GOT3 (cell line): ENCODE data around the gene ZNF593OS.

Experiments
- DNase-seq: peaks from one replicate; lab custom pipeline; 2025; ENCODE audit warnings: mixed read lengths; lab: John Stamatoyannopoulos, UW

The ZNF593OS gene

DNA sequence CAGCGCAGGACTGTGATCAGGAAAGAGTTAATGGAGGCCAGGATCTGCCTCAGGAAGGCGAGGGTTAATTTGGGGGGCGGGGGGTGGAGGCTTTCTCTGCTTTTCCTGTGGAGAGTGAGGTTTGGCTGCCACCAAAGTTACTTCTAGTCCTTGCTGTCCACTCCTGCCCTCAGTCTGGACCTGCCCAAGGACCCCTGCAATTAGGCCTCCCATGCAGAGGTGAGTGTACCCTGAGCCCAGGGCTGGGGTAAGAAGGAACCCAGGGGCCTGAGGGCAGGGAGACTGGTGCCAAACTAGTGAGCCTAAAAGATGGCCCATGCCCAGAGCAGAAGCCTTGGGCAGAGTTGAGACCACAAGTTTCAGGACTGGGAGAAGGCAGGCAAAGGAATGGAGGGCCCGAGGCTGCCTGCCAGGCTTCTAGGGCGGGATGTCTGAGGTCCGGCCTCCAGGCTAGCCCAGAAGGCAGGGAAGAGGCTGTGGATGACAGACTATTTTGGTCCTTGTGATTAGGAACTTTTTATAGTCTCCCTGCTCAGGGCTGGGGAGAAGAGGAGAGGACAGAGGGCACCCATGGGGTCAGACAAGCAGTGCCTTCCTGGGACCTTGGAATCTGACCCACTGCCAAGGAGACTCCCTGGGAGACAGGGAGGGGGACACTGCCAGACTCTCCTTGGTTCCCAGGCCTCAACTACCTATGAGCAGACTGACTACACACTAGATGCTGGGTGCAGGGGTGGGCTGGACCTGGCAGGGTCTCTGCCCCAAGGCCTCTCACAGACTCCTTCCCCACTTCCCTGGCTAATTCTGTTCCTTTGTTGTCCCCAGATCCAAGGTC is 12.5 kb downstream of the ZNF593OS start, which contains the start of gene FAM110D:
Gene FAM110D (plus strand): TSS at position 172 of the 835 bp plus-strand sequence. CDS start 2,213 bp downstream, outside the sequence.
- no peak for DNase-seq

DNA sequence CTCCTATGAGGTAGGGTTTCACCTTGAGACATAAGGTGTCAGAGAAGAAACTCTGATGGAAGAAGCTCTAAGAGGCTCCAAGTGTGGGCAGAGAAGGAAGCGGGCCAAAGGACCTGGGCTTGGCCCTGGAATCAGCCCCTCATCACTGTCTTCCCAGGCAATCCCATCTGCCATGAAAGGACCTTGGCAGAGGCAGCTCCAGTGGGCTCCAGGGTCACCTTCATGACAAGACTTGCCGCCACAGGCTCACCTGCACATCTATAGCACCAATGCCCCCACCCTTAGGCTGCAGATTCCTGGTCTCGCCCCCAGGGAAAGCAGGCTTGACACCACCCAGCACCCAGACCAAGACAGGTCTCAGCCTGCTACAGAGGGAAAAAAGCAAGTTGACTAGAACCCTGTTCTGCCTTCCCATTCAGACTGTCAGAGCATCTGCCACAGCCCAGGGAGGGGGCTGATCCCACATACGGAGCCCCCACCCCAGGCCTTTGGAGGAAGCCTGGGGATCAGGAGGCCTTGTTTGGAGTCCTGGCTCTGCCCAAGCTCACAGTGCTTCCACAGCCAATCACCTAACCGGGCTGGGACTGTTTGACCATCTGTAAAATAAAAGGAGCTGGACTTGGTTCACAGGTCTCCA is 13.2 kb downstream of the ZNF593OS start:
- DNase-seq, result no peak

DNA sequence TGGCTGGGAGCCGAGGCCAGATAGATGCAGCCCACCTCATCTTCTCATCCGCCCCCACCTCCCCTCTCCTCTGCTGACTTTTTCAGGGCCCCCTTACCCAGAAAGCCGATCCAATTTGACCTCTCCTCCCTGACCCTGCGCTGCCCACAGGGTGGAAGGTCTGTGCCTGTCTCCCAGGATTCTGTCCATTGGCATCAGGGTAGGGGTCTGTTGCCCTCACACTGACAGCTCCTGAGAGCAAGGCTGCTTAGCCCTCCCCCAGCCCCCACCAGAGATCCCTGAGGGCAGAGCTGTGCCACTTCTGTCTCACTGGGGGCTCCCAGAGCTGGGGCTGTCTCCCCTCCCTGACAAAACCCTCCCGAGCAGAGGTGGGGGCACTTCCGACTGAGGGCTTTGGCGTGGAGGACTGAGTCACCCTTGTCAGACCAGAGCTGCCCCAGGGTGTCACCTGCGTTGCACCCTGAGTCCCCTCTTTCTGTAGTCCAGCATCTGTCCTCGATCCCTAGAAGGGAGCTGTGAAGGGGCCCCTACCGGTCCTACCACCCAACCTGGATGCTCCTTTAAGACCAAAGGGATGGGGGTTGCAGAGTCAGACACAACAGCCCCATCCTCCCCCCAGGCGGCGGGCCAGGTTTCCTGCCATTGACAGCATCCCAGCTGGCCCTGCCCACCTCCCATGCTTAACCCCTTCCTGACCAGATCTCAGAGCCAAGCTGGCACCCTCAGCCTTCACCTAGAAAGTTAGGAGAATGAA is 15.2 kb downstream of the ZNF593OS start:
- no peak for DNase-seq

DNA sequence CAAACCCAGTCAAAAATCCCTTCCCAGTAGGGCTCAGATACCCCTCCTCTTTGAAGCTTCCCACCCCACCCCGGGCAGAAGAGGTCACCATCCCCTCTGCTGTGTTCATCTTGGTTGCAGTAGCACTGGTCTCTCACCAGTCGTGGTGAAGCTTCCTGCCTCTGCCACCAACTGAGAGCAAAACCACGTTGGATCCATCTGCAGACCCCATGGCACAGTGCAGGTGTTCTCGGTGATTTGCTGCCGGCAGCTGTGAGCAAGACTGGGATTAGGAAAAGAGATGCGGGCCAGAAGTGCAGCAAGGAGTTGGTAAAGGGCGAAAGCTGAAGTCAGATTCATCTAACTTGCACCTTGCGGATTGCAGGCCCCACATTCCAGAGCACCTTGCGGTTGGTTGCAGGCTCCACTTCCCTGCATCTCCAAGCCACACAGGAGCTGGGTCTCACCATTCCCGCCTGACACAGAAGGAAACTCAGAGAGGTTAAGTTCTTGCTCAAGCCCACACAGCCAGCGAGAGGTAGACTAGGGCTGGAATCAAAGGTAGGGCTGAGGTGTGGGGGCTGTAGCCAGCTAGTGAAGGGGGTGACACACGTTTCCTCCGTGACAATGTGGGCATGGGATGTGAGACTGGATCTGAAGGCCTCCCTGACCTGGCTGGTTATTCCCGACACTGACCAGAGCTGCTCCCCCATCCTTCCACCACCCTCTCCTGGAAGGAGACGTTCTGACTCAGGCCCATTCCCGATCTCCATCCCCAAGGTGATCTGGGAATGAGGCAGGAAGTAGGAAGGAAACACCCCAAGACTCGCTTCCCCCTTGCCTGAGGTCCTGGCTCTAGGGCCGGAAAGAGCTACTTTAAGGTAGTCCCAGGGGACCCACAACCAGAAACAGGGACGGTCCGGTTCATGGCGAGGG is 16.0 kb downstream of the ZNF593OS start:
- no peak for DNase-seq

DNA sequence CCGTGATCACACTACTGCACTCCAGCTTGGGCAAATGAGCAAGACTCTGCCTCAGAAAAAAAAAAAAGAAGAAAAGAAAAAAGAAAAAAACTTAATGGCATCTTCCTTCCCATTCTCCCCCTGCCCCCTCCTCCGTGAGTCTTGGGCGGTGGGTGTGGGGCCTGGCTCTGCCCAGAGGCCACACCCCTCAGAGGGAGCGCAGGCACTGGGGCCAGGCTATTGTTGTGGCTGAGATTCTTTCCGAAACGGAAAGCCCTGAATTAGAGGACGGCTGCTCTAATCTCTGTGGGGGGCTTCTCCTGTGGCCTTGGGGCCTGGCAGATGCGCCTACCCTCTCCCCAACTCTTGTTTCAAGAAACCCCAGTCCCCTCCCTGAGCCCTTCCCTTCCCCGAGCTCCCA is 16.9 kb downstream of the ZNF593OS start:
- DNase-seq, result no peak

DNA sequence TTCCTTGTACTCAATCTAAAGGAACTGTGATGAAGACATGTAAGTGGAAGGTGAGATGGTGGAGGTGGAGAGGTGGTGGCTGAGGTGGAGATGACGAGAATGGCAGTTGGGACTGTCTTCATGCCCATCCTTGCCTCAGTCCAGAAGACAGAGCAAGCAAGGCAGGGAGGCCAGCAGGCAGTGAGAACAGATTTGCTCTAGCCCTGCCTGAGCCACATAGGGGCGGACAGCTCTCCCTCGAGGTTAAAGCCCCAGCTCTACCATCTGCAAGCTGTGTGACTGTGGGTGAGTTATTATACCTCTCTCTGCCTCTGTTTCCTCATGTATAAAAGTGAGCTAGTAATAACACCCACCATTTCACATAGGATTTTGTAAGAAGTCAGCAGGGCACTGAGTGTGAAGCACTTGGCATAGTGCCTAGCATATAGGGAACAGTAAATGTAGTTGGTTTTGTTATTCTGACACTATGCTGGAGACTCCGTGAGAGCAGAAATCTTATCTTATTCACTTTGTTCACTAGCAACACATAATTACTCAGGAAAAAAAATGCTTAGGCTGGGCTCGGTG is 17.6 kb downstream of the ZNF593OS start:
- DNase-seq, result no peak

DNA sequence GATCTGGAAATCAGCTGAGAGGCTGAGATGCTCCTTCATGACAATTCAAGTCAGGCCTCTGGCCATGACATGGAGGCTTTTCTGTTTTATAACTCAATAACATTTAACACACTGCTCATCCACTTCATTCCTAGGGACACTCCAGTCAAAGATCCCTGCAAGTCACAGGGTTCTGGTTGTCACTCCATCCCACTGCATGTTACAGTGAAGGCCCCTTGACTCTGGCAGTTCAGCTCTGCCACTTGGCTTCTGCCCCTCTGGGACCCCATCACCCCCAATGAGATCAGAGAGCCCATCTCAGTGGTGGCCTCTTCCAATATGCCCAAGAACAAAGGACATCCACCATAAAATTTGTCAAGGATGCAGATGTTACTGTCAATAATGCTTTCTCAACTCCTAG is 22.7 kb downstream of the ZNF593OS start:
- DNase-seq, result no peak

DNA sequence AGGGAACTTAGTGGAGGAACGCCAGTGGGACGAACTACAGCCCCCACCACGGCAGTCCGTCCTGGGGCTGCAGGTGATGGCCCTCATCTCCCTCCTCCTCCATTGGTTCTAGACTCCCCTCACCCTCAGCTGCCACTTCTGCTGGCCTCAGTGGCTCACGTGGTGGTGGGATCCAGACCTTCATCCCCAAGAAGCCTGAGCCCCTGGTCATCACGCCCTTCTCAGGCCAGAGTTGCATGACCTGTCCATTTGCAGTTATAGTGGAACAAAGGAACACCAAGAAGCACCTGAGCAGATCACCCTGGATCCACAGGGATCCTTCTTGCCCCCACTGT is 25.7 kb downstream of the ZNF593OS start:
- no peak for DNase-seq

DNA sequence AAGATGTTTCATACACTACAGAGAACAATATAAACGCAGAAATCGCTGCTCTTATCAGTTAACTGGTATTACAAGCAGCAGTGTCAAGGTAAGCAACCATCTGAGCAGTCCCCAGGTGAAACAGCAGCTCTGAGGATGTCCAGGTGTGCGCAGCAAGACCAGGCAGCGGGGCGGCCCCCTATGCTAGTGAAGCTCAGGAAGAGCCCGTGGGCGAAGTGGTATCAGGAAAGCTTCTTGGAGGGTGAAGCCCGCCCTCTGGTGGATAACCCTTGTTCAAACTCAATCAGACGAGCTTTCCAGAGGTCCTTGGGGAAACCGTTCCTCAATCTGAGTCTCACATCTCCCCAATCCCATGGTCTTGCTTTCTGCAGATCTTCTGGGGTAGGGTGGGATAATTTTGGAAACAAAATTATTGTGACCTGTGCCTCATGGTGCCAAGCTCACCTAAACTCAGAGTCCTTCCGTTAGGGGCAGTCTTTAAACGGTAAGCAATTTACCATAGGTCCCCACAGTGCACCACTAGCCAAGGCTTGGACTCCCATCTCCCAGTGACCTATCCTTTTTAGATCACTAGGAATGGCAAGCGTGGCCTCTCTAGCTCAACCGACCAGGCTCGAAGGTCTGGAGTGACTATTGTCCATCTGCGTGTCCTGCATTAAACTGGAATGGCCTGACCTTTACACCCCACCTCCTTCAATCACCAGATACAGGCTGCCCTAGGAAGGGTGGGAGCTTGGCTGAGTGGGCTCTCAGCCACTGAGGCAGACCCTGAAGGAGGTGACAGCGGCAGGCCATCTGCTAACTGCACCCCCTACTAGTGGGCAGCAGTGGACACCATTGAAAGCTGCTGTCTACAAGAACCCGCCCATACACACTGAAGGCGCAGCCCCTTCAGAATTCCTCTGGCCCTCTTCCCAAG is 26.3 kb downstream of the ZNF593OS start:
- no peak for DNase-seq

DNA sequence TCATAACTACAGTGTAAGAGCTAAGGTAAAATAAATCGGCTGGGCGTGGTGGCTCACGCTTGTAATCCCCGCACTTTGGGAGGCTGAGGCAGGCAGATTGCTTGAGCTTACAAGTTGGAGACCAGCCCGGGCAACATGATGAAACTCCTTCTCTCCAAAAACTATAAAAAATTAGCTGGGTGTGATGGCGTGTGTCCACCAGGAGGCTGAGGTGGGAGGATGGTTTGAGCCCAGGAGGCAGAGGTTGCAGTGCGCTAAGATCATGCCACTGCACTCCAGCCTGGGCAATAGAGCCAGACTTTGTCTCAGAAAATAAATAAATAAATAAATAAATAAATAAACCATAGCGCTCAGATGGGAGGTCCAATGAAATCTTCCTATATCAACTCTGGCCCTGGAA is 29.5 kb downstream of the ZNF593OS start:
- DNase-seq, result no peak

DNA sequence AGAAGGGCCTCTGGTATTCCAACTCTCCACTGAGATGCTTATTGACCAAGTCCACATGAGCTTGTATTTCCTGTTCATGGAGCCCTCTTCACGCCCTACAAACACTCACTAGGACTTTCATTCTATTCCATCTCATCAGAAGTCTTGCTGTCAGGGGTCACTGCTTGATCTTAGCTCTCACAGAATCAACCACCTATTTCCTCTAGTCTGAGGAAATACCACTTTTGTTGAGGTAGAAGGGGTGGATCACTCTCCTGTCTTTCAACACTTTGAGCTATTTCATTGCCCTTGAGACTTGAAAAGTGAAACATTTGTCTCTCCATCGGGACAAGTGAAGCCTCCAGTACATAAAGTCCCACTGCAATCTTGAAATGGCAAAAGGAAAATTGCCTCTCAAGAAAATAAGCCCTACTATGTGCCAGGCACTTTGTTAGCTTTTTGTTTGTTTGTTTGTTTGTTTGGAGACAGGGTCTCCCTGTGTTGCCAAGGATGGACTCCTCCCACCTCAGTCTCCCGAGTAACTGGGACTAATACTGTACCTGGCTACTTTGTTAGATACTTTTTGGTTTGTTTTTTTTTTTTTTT is 32.6 kb downstream of the ZNF593OS start:
- DNase-seq, result no peak

DNA sequence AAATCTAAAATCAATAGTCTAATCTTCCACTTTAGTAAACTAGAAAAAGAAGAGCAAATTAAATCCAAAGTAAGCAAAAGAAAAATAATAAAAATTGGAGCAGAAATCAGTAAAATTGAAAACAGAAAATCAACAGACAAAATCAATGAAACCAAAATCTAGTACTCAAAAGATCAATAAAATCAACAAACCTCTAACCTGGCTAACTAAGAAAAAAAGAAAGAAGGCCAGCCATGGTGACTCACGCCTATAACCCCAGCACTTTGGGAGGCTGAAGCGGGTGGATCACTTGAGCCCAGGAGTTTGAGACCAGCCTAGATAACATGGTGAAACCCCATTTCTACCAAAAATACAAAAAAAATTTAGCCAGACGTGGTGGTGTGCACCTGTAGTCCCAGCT is 37.2 kb downstream of the ZNF593OS start:
- DNase-seq, result no peak

DNA sequence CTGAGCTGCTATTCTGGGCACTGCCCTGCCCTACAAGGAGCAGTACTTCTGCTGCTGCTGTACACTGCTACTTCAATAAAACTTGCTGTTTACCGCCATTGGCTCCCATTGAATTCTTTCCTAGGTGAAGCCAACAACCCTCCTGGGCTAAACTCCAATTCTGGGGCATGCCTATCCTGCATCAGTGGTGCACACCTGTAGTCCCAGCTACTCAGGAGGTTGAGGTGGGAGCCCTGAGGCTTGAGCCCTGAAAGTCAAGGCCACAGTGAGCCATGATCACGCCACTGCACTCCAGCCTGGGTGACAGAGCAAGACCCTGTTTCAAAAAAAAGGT is 38.8 kb downstream of the ZNF593OS start:
- DNase-seq, result no peak

DNA sequence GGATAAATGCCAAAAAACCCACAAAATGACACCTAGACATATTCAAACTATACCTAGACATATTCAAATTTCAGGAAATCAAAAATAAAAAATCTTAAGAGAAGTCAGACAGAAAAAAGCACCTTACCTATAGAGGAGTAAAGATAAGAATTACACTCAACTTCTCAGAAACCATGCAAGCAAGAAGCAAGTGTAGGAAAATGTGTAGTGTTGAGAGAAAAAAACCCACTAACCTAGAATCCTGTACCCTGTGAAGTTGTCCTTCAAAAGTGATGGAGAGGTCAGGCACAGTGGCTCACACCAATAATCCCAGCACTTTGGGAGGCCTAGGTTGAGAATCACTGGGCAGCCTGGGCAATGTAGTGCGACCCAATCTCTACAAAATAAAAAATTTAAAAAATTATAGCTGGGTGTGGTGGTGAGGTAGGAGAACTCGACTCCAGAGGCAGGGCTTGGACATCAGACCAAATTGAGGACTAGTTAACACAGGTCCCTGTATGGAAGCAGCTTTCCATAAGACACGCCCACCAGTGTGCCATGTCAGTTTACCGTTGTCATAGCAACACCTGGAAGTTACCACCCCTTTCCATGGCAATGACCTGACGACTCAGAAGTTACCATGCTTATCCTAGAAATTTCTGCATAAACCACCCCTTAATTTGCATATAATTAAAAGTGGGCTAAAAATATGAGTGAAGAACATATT is 39.4 kb downstream of the ZNF593OS start:
- DNase-seq, result no peak

DNA sequence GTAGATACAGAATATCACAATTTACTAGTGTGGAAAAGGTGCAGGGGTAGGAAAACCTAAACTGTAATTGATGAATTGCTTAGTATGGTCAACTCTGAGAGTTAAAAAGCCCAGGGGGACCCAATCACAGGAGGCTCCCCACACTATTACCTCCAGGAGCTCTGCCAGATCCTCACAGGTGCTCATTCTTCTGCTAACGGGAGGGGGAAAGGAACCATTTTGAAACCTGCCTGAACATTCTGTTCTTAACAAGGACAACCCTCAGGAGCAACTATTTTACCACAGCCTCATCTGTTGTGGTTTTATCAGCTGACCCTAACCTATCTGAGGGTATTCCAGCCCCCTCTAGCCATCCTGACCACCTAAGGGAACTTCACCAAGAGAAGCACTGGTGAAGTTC is 40.9 kb downstream of the ZNF593OS start:
- DNase-seq, result no peak

DNA sequence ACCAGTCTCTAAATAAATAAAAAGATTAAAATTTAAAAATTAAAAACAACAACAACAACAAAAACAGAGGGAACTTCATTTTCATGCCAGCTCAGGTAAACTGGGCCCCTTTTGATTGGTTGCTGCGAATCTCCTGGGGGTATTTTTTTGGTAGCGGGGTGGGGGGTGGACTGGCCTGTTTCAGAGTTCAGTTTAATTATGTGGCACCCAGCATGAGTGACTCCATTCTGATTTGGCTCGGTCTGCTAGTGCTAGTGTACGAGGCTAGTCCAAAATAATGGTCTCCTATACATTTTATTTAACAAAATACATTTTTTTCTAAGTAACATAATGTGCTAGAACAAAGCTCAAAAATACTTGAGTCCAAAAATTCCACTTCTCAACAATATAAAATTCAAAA is 41.9 kb downstream of the ZNF593OS start:
- no peak for DNase-seq

DNA sequence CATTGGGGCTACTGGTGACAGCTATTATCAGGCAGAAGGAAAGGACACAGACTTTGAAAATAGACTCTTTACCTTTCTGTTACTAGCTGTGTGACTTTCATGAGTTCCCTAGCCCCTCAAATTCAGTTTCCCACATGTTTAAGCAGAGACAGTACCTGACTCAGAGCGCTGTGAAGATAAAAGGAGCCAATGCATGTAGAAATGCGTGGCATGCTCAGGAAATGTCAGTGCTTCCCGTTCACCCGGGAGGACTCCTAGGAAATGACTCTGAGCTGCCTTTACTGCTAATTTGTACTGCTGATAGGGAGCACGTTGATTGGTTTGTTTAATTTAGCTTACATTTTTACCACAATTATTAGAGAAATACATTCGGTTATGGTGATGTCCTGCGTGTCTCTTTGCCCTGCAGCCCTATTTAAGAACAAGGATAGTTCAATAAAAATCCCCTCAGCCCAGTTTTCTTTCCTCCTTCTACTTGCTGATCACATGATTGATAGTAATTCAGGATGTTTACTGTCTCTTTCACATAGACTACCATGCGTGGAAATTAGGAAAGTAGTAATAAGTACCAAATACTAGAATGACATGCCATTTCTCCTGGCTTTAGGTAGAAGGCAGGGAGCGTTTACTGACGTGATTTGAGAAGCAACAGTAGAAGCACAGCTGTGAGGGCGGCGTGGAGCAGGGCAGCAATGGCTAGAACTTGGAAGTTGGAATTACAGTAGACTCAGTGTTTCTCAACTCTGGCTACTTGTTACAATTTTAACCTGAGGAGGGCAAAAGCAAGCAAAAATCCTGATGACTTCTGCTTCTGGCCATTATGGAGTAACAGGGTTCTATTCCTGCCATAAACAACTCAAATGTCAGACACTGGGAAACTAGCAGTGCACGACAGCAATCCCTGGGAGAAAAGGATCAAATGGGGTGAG is 44.1 kb downstream of the ZNF593OS start:
- DNase-seq, result no peak

DNA sequence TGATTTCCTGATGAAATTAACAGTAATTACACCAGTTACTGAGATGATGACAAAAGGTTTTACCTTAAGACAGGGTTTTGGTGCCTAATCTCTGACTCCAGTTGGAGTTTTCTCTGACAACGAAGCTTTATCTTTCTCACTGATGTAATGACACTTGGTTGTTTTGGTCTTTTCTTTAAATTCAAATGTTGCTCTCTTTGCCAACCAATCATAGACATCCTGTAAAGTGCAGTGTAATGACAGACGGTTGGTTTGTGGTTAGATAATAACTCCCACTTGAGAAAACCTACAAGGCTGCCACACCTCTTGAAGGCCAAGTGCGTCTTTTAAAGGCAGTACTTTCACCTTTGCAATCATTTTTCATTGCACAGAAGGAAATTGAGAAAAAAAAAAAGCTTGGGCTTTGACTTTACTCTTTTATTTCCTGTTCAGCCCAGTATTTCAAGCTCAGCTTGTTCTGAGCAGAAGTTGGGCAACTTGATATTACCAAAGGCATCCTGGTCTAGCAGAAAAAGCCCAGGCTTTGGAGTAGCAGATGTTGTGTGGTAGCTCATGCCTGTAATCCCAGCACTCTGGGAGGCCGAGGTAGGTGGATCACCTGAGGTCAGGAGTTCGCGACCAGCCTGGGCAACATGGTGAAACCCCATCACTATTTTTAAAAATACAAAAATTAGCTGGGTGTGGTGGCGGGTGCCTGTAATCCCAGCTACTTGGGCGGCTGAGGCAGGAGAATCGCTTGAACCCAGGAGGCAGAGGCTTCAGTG is 45.1 kb downstream of the ZNF593OS start:
- DNase-seq, result no peak
